Activated T-helper 17 cell treated with anti-CD3 and anti-CD28 coated beads, Interleukin-2, amount 50 U/mL, for 72 hours (primary cell): ENCODE results near the gene FARSA. TPM values are rescaled to one million over a fixed set of nuclear protein-coding genes. Genes with fewer than 3 reads are reported as not detected.
A peak's percentile ranks its signal among the peaks of the same experiment; 100 is the strongest.
"Not testable (repeated sequence)": the region's sequence is repeated elsewhere in the genome, so short reads cannot be mapped to it uniquely, and the experiment has no call there.

Experiments used
- ATAC-seq: fragments of 150-1000 bp; cut with Tn5 transposase; replicated peaks from 2 replicates; pipeline ENCODE4 v1.10.0; 2021; ENCODE audit warnings: mild to moderate bottlenecking, moderate library complexity
- H3K27ac Mint-ChIP-seq: one replicate; pipeline ENCODE4 v1.8.0; 2022; ENCODE audit warnings: mixed read lengths
- H3K27me3 Mint-ChIP-seq: one replicate; pipeline ENCODE4 v1.8.0; 2022; ENCODE audit warnings: mixed read lengths
- H3K36me3 Mint-ChIP-seq: one replicate; pipeline ENCODE4 v1.8.0; 2022; ENCODE audit warnings: low read depth, mild to moderate bottlenecking, mixed read lengths
- H3K4me1 Mint-ChIP-seq: one replicate; pipeline ENCODE4 v1.8.0; 2022; ENCODE audit warnings: mixed read lengths
- H3K4me3 Mint-ChIP-seq: one replicate; pipeline ENCODE4 v1.8.0; 2022; ENCODE audit warnings: mild to moderate bottlenecking, mixed read lengths
- H3K9me3 Mint-ChIP-seq: one replicate; pipeline ENCODE4 v1.8.0; 2022; ENCODE audit warnings: mixed read lengths
- total RNA-seq, 2 donors: library from RNA; stranded (reverse); gene quantifications; one replicate each; pipeline ENCODE4 v1.2.3, GENCODE V29; 2022

The FARSA gene
- total RNA-seq, 2 donors from 2014 or later = 87.9 to 130 TPM

- Mint-ChIP-seq H3K36me3 (peaks cover 52% of the 10 kb centered on the region), H3K27ac (peak overlapping the region; percentile 73), H3K27me3 (no peaks in the 10 kb centered on the region), H3K9me3 (no peaks in the 10 kb centered on the region), H3K4me1 (no peaks in the 10 kb centered on the region), H3K4me3 (no peak overlapping the region)
- ATAC-seq = peak; percentile 95
Observed at GRCh38 chr19:12899891-12900518, 33.5 kb downstream of the FARSA start.

- no peak overlapping the region for H3K27ac Mint-ChIP-seq
- H3K4me3 Mint-ChIP-seq = no peak overlapping the region
- H3K4me1 Mint-ChIP-seq = no peaks in the 10 kb centered on the region
- ATAC-seq = no peak
- no peaks in the 10 kb centered on the region for H3K27me3 Mint-ChIP-seq
- no peaks in the 10 kb centered on the region for H3K9me3 Mint-ChIP-seq
- peaks cover 72% of the 10 kb centered on the region for H3K36me3 Mint-ChIP-seq
Observed at GRCh38 chr19:12896460-12896859, 37.1 kb downstream of the FARSA start.

GRCh38 chr19:12893582-12893981, 39.9 kb downstream of the FARSA start:
- H3K36me3 Mint-ChIP-seq = peaks cover 60% of the 10 kb centered on the region
- no peaks in the 10 kb centered on the region for H3K9me3 Mint-ChIP-seq
- peaks cover 9% of the 10 kb centered on the region for H3K4me1 Mint-ChIP-seq
- no peaks in the 10 kb centered on the region for H3K27me3 Mint-ChIP-seq
- peak overlapping the region; percentile 32 for H3K4me3 Mint-ChIP-seq
- no peak overlapping the region for H3K27ac Mint-ChIP-seq
- ATAC-seq = no peak

GRCh38 chr19:12891553-12892021, 41.9 kb downstream of the FARSA start:
- no peaks in the 10 kb centered on the region for H3K9me3 Mint-ChIP-seq
- no peaks in the 10 kb centered on the region for H3K27me3 Mint-ChIP-seq
- H3K4me1 Mint-ChIP-seq = peaks cover 9% of the 10 kb centered on the region
- ATAC-seq = no peak
- peak overlapping the region; percentile 95 for H3K27ac Mint-ChIP-seq
- H3K4me3 Mint-ChIP-seq = peak overlapping the region; percentile 98
- peaks cover 44% of the 10 kb centered on the region for H3K36me3 Mint-ChIP-seq

- Mint-ChIP-seq H3K4me1 (peaks cover 9% of the 10 kb centered on the region), H3K9me3 (no peaks in the 10 kb centered on the region), H3K36me3 (peaks cover 38% of the 10 kb centered on the region), H3K27ac (peak within 1 kb of the TSS; percentile 95), H3K4me3 (peak within 1 kb of the TSS; percentile 98), H3K27me3 (no peaks in the 10 kb centered on the region)
- peak; percentile 97 for ATAC-seq
Observed at GRCh38 chr19:12890787-12891552, 42.5 kb downstream of the FARSA start, which contains the start of gene GCDH. Gene GCDH (plus strand): TSS chr19:12891160. CDS start chr19:12891305, 145 bp downstream.

- H3K4me3 Mint-ChIP-seq = peak overlapping the region; percentile 98
- peaks cover 32% of the 10 kb centered on the region for H3K36me3 Mint-ChIP-seq
- not testable (repeated sequence) for H3K27me3 Mint-ChIP-seq, H3K9me3 Mint-ChIP-seq, H3K4me1 Mint-ChIP-seq, ATAC-seq
- peak overlapping the region; percentile 95 for H3K27ac Mint-ChIP-seq
Observed at GRCh38 chr19:12890299-12890786, 43.2 kb downstream of the FARSA start.

- Mint-ChIP-seq H3K27ac (no peak overlapping the region), H3K9me3 (no peaks in the 10 kb centered on the region), H3K4me3 (no peak overlapping the region), H3K4me1 (peaks cover 9% of the 10 kb centered on the region), H3K27me3 (no peaks in the 10 kb centered on the region), H3K36me3 (peaks cover 9% of the 10 kb centered on the region)
- no peak for ATAC-seq
Observed at GRCh38 chr19:12888006-12888603, 45.4 kb downstream of the FARSA start.

GRCh38 chr19:12886969-12887747, 46.4 kb downstream of the FARSA start, which contains the start of gene KLF1:
Gene KLF1 (minus strand): TSS chr19:12887201. CDS start chr19:12887140, 61 bp downstream.
- H3K9me3 Mint-ChIP-seq = no peaks in the 10 kb centered on the region
- H3K27me3 Mint-ChIP-seq = no peaks in the 10 kb centered on the region
- no peak within 1 kb of the TSS for H3K27ac Mint-ChIP-seq
- peaks cover 8% of the 10 kb centered on the region for H3K36me3 Mint-ChIP-seq
- H3K4me3 Mint-ChIP-seq = peak within 1 kb of the TSS; percentile 66
- ATAC-seq = no peak
- peaks cover 9% of the 10 kb centered on the region for H3K4me1 Mint-ChIP-seq

GRCh38 chr19:12886651-12886968, 46.9 kb downstream of the FARSA start:
- no peak for ATAC-seq
- Mint-ChIP-seq H3K27me3 (no peaks in the 10 kb centered on the region), H3K4me3 (peak overlapping the region; percentile 66), H3K9me3 (no peaks in the 10 kb centered on the region), H3K4me1 (peaks cover 9% of the 10 kb centered on the region), H3K27ac (no peak overlapping the region), H3K36me3 (peaks cover 8% of the 10 kb centered on the region)

- ATAC-seq = peak; percentile 8
- H3K4me1 Mint-ChIP-seq = peaks cover 7% of the 10 kb centered on the region
- H3K9me3 Mint-ChIP-seq = no peaks in the 10 kb centered on the region
- H3K36me3 Mint-ChIP-seq = peaks cover 6% of the 10 kb centered on the region
- no peaks in the 10 kb centered on the region for H3K27me3 Mint-ChIP-seq
- peak overlapping the region; percentile 88 for H3K4me3 Mint-ChIP-seq
- no peak overlapping the region for H3K27ac Mint-ChIP-seq
Observed at GRCh38 chr19:12885749-12886650, 47.5 kb downstream of the FARSA start.

- H3K36me3 Mint-ChIP-seq = no peaks in the 10 kb centered on the region
- peak overlapping the region; percentile 49 for H3K27ac Mint-ChIP-seq
- no peaks in the 10 kb centered on the region for H3K9me3 Mint-ChIP-seq
- H3K27me3 Mint-ChIP-seq = no peaks in the 10 kb centered on the region
- no peaks in the 10 kb centered on the region for H3K4me1 Mint-ChIP-seq
- H3K4me3 Mint-ChIP-seq = peak overlapping the region; percentile 88
- ATAC-seq = peak; percentile 72
Observed at GRCh38 chr19:12884926-12885748, 48.4 kb downstream of the FARSA start.

GRCh38 chr19:12884627-12884925, 48.9 kb downstream of the FARSA start:
- Mint-ChIP-seq H3K9me3 (no peaks in the 10 kb centered on the region), H3K4me3 (peak overlapping the region; percentile 88), H3K36me3 (no peaks in the 10 kb centered on the region), H3K27ac (peak overlapping the region; percentile 49), H3K27me3 (no peaks in the 10 kb centered on the region), H3K4me1 (no peaks in the 10 kb centered on the region)
- no peak for ATAC-seq

GRCh38 chr19:12884202-12884601, 49.3 kb downstream of the FARSA start:
- ATAC-seq = no peak
- no peaks in the 10 kb centered on the region for H3K36me3 Mint-ChIP-seq
- peak overlapping the region; percentile 88 for H3K4me3 Mint-ChIP-seq
- H3K4me1 Mint-ChIP-seq = no peaks in the 10 kb centered on the region
- no peak overlapping the region for H3K27ac Mint-ChIP-seq
- no peaks in the 10 kb centered on the region for H3K9me3 Mint-ChIP-seq
- no peaks in the 10 kb centered on the region for H3K27me3 Mint-ChIP-seq
